Activated T-cell treated with anti-CD3 and anti-CD28 coated beads, Interleukin-2, amount 50 U/mL, for 1 hour (primary cell): ENCODE data around the gene HPSE.
A peak's percentile ranks its signal among the peaks of the same experiment; 100 is the strongest.
"Not testable (repeated sequence)": the region's sequence is repeated elsewhere in the genome, so short reads cannot be mapped to it uniquely, and the experiment has no call there.

Experiments
- DNase-seq: peaks from one replicate; pipeline ENCODE4 v3.0.0-alpha.2; 2020

Gene HPSE

GRCh38 chr4:83329521-83330110, 5.0 kb downstream of the HPSE start:
- DNase-seq: no peak

- DNase-seq: no peak
Observed at GRCh38 chr4:83328521-83329187, 6.0 kb downstream of the HPSE start.

DNA sequence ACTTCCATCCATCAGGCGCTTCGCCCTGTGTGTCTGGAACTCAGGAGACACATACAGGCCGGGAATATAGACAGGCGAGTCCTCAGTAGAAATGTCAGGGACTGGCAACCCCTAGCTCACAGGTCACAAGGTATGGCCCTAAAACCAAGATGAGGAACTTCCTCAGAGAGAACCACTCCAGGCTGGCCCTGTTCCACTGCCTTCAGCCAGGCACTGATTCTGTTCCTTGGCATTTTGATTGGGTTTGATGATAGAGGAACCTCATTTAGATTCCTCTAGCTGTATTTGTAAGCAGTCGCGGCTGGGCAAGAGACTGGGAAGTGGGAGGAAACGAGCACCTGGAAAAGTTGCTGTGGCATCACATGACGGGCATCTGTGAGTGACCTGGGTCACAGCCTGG, 8.1 kb downstream of the HPSE start:
- DNase-seq: no peak

- not testable (repeated sequence) for DNase-seq
Observed at GRCh38 chr4:83325306-83325705, 9.3 kb downstream of the HPSE start.

GRCh38 chr4:83323136-83323535, 11.5 kb downstream of the HPSE start:
- DNase-seq: no peak

GRCh38 chr4:83320548-83320947, 14.1 kb downstream of the HPSE start:
- no peak for DNase-seq

GRCh38 chr4:83318666-83319065, 16.0 kb downstream of the HPSE start:
- DNase-seq: no peak

- no peak for DNase-seq
Observed at GRCh38 chr4:83317671-83318070, 17.0 kb downstream of the HPSE start.

DNA sequence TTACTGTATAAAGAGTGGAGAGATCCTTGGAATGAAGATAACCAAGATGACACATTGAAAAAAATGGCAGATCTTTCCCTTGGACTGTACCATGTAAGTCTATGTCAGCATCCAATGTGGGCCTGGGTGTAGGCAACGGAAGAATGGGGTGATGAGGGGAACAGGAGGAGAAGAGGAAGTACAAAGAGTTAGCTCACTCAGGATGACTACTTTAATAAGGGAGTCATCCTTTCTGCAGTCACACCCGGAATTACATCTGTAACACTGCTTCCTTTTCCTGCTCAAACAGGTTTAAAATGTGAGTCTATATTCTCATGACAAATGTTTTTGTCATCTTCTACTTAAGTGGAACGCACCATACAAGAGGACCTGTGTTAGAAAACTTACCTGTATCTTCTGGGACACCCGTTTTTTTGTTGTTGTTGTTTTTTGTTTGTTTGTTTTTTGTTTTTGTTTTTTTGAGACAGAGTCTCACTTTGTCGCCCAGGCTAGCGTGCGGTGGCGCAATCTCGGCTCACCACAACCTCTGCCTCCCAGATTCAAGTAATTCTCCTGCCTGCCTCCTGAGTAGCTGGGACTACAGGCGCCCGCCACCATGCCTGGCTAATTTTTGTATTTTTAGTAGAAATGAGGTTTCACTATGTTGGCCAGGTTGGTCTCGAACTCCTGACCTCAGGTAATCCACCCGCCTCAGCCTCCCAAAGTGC, 18.0 kb downstream of the HPSE start:
- DNase-seq: no peak

- no peak for DNase-seq
Observed at GRCh38 chr4:83315341-83315870, 19.2 kb downstream of the HPSE start.

DNA sequence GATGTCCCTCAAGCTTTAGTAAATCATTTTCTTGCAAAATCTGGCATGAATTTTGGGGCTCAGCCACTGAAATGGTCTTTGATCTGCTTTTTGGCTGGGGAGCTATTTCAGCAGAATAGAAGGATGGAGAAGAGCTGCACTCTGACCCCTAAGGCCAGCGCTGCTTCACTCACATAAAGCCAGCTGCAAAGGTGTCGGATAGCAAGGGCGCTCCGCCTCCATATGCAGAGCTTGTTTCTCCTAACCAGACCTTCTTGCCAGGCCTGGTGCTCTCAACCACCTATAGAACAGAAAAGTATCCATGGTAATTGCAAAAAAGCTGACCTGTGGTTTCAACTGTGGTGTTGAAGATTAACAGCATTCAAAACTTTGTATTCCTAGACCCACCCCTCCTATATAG, 26.0 kb downstream of the HPSE start:
- DNase-seq: no peak

DNA sequence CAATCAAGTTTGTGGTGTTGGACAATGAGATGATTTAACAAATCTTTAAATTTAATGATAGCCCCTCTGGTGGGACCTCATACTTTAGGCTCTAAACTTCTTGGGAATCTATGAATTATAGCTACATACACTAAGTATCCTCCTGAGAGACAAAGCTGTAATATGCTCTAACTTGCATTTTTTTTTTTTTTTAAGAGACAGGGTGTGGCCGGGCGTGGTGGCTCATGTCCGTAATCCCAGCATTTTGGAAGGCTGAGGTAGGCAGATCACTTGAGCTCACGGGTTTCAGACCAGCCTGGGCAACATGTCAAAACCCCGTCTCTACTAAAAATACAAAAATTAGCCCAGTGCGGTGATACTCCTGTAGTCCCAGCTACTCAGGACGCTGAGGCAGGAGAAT, 26.7 kb downstream of the HPSE start:
- no peak for DNase-seq

DNA sequence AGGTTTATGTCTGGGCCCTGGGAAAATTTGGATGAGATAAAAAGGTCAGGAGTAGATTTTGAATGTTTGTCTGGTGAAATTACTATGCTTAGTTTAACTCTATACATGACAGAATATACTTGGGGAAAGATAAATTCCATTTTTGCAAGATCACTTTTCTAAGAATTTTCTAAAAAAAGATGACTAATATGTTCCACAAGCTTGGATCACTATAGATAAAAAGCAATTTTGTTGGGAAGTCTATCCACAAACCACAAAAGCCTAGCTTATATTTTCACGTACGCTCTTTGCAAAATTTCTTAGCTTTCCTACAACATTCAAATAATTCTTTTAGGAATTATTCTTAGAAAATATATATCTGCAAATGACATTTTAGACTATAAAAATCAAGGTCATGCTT, 29.5 kb downstream of the HPSE start:
- no peak for DNase-seq

- DNase-seq: no peak
Observed at GRCh38 chr4:83297548-83298260, 36.9 kb downstream of the HPSE start.

DNA sequence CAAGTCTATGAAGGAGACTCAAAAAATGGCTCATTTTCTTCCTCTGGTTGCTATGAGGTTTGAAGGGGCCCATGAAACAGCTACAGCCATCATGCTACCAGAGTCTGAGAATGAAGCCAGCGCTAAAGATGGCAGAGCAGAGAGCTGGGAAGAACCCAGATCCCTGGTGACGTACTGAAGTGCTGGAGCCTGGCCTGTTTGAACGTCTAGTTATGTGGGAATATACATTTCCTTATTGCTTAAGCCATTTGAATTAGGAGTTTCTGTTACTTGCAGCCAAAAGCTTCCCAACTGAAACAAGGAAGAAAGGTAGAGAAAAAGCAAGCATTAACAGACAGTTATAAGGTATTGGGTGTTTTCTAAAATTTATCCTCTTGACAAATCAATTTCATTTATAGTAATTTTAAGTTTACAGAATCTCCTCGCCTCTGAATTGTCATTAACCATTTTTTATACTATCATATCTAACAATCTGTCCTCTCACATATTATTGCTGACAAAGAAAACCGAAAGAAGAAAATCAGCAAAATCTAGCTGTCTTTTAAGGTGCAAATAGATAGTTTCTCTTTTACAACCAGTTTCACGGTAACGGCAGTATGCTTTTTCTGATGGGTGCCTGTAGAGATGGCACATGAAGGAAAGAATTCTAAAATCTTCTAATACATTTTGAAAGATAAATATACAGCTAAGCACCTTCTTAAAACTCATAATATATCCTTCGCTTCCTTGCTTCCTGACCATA, 41.2 kb downstream of the HPSE start:
- DNase-seq: no peak

GRCh38 chr4:83290059-83290774, 44.4 kb downstream of the HPSE start:
- not testable (repeated sequence) for DNase-seq

DNA sequence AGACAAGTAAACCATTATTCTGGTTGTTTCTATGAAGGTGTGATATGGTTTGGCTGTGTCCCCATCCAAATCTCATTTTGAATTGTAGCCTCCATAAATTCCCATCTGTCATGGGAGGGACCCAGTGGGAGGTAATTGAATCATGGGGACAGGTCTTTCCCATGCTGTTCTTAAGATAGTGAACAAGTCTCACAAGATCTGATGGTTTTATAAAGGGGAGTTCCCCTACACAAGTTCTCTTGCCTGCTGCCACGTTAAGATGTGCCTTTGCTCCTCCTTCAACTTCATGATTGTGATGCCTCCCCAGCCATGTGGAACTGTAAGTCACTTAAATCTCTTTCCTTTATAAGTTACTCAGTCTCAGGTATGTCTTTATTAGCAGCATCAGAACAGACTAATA, 46.3 kb downstream of the HPSE start:
- not testable (repeated sequence) for DNase-seq

DNA sequence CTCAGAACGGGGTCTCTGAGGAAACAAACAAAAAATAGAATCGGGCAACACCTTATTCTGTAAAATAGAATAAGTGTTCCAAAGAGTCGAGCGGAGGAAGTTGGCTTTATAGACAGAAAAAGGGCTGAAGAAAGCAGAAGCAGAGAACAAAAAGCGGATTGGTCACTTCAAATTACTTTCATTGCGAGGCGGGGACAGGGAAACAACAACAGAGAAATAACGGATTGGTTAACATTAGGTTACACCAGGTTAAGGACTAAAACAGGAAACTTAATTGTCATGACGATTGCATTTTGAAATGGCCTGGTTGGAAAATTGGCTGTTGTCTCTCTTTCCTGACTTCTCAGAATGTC, 49.6 kb downstream of the HPSE start:
- no peak for DNase-seq

DNA sequence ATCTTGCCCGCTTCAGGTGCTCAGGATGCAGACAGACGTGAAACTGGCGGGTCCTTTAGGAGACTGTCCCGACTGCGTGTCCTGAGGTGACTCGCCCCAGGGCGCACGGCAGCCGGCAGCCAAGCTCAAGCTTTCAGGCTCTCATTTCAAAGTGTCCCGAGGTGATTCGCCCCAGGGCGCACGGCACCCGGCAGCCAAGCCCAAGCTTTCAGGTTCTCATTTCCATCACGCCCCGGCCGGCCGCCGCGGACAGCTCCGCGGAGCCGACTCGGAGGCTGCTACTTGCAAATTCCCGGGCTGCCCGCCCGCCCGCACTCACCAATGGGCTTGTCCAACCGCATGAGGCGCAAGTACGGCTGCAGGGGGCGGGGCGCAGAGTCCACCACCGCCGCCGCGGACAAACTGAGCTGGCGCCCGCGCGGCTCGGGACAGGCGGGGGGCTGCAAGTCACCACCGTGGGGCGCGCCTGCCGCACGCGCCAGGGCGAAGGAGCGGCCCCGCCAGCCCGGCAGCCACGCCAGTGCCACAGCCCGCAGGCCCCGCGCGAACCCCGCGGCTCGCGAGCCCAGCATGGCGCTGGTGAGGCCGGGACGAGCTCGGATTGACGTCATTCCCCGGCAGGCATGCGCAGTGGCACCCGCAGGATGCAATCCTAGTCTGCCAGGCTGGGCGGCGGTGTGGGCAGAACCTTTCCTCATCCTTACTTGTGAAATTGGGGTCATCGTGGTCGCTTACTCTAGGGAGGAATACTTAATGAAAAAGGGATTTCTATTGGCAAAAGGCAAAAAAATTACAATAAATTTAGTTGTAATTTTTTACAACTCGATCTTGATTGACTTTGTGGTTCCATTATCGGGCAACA, 50.2 kb downstream of the HPSE start, which contains the start of gene COQ2:
TSS of gene COQ2 (minus strand) at position 606 of the 862 bp plus-strand sequence. CDS start at position 572, 34 bp downstream.
- DNase-seq: peak; percentile 95

DNA sequence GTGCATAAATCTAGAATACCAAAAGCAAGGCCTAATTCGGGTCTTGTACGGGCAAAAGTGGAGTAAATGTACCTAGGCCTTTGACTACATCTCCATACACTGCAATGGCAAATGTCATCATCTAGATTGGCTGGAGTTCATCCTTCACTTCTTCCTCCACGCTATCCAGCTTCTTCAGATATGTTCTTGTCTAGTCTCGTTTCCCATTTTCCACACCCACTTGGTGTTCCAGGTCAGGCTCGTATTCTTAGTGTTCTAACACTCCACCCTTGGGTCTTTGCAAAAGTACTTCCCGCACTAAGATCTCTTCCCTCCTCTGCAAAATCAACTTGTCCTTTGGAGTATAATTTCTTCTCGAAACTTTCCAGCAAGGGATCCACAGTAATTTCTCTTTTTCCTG, 51.5 kb downstream of the HPSE start:
- DNase-seq: no peak

GRCh38 chr4:83282049-83282535, 52.6 kb downstream of the HPSE start:
- no peak for DNase-seq
